Measurements from ENCODE around the gene EFHC1.

Gene EFHC1

GRCh38 chr6:52551483-52552277 lies 131.5 kb downstream of the EFHC1 start:
- no peaks in the 10 kb centered on the region for H3K27me3 ChIP-seq (replicated peaks; ENCODE audit: insufficient read depth, low read length)
- H3K79me2 ChIP-seq (ENCODE audit: low read length), result peaks cover 100% of the 10 kb centered on the region
- no peak for DNase-seq
- peak overlapping the region; percentile 78 for H3K4me2 ChIP-seq (ENCODE audit: low read depth, low read length)
- H3K27ac ChIP-seq (ENCODE audit: low read length), result peak overlapping the region; percentile 94
- H2AFZ ChIP-seq (ENCODE audit: low read length), result no peak overlapping the region
- no peaks in the 10 kb centered on the region for H4K20me1 ChIP-seq (ENCODE audit: insufficient read depth, low read length)
- no peaks in the 10 kb centered on the region for H3K9me3 ChIP-seq (replicated peaks; ENCODE audit: insufficient read depth, low read length)
- no peaks in the 10 kb centered on the region; the same call in 1 of the 2 replicates for H3K36me3 ChIP-seq (replicated peaks; ENCODE audit: insufficient read depth, low read length)
- H3K4me3 ChIP-seq (ENCODE audit: low read length), result peak overlapping the region; percentile 19; the same call in 1 of the 2 replicates
- H3K4me1 ChIP-seq (ENCODE audit: low read length), result peaks cover 92% of the 10 kb centered on the region
- peak overlapping the region; percentile 66 for H3K9ac ChIP-seq (ENCODE audit: low read length)
- peaks cover 79% of the 10 kb centered on the region for H3F3A ChIP-seq (ENCODE audit: insufficient read depth, low read length)
- no peaks in the 10 kb centered on the region for H3K9me2 ChIP-seq (replicated peaks; ENCODE audit: insufficient read depth, low read length)
- TF ChIP-seq EZH2phosphoT487 (IDR thresholded peaks at IDR 0.05; ENCODE audit: low read length) (no peak), EZH2 (optimal IDR thresholded peaks at IDR 0.05; ENCODE audit: low read depth, low read length) (no peak)
- TF ChIP-seq, protein P1, sequence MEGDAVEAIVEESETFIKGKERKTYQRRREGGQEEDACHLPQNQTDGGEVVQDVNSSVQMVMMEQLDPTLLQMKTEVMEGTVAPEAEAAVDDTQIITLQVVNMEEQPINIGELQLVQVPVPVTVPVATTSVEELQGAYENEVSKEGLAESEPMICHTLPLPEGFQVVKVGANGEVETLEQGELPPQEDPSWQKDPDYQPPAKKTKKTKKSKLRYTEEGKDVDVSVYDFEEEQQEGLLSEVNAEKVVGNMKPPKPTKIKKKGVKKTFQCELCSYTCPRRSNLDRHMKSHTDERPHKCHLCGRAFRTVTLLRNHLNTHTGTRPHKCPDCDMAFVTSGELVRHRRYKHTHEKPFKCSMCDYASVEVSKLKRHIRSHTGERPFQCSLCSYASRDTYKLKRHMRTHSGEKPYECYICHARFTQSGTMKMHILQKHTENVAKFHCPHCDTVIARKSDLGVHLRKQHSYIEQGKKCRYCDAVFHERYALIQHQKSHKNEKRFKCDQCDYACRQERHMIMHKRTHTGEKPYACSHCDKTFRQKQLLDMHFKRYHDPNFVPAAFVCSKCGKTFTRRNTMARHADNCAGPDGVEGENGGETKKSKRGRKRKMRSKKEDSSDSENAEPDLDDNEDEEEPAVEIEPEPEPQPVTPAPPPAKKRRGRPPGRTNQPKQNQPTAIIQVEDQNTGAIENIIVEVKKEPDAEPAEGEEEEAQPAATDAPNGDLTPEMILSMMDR (IDR thresholded peaks at IDR 0.05; ENCODE audit: low read length), result no peak

DNA sequence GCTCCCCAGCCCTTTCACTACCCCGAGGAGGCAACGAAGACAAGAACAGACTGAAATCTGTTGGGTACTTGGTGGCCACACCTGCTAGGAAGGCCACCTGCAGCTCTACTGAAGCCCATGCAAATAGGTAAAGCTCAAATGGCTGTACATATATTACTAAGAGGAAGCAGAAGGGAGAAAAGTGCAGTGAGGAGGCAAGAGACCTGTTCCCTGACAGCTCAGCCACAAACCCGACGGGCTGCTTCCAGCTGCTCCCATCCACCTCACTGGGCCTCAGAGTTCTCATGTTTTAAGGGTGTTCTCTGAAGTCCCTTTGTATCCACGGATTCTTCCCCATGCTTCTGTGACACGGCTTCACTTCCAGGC lies 132.1 kb downstream of the EFHC1 start:
- H3K9me3 ChIP-seq (replicated peaks; ENCODE audit: insufficient read depth, low read length), result no peaks in the 10 kb centered on the region
- H3K79me2 ChIP-seq (ENCODE audit: low read length), result peaks cover 100% of the 10 kb centered on the region
- no peaks in the 10 kb centered on the region for H3K27me3 ChIP-seq (replicated peaks; ENCODE audit: insufficient read depth, low read length)
- peak overlapping the region; percentile 19 for H3K4me3 ChIP-seq (ENCODE audit: low read length)
- H3K9ac ChIP-seq (ENCODE audit: low read length), result peak overlapping the region; percentile 66
- H4K20me1 ChIP-seq (ENCODE audit: insufficient read depth, low read length), result no peaks in the 10 kb centered on the region
- peak; percentile 83 for DNase-seq
- H3K9me2 ChIP-seq (replicated peaks; ENCODE audit: insufficient read depth, low read length), result no peaks in the 10 kb centered on the region
- H3K27ac ChIP-seq (ENCODE audit: low read length), result peak overlapping the region; percentile 94
- no peak overlapping the region for H2AFZ ChIP-seq (ENCODE audit: low read length)
- peaks cover 75% of the 10 kb centered on the region for H3F3A ChIP-seq (ENCODE audit: insufficient read depth, low read length)
- TF ChIP-seq EZH2 (optimal IDR thresholded peaks at IDR 0.05; ENCODE audit: low read depth, low read length), result no peak
- TF ChIP-seq, protein P1 (IDR thresholded peaks at IDR 0.05; ENCODE audit: low read length), result no peak
- no peak for TF ChIP-seq EZH2phosphoT487 (IDR thresholded peaks at IDR 0.05; ENCODE audit: low read length)
- peak overlapping the region; percentile 78 for H3K4me2 ChIP-seq (ENCODE audit: low read depth, low read length)
- H3K4me1 ChIP-seq (ENCODE audit: low read length), result peaks cover 92% of the 10 kb centered on the region
- H3K36me3 ChIP-seq (replicated peaks; ENCODE audit: insufficient read depth, low read length), result no peaks in the 10 kb centered on the region; the same call in 1 of the 2 replicates

DNA sequence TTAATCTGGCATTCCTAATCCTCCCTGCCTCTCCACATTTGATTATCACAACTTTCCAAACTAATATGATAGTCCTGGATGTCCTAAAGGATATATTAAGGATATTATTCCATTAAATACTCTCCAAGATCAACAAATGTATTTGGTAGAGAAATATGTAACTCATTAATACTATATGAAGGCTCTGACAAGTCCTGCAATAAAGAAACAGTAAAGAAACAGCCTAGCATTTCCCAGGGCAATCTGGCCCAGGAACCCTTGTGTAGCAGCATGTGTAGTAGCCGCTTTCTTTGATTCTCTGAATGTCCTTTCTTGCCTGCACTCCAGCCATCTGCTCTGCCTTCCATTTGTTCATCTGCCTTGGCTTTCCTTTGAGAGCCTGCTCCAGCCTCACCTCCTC lies 133.0 kb downstream of the EFHC1 start:
- H3K9ac ChIP-seq (ENCODE audit: low read length), result peak overlapping the region; percentile 66
- no peaks in the 10 kb centered on the region; the same call in 1 of the 2 replicates for H3K36me3 ChIP-seq (replicated peaks; ENCODE audit: insufficient read depth, low read length)
- peak overlapping the region; percentile 94 for H3K27ac ChIP-seq (ENCODE audit: low read length)
- DNase-seq, result no peak
- H3K27me3 ChIP-seq (replicated peaks; ENCODE audit: insufficient read depth, low read length), result no peaks in the 10 kb centered on the region
- H3K79me2 ChIP-seq (ENCODE audit: low read length), result peaks cover 100% of the 10 kb centered on the region
- peaks cover 92% of the 10 kb centered on the region for H3K4me1 ChIP-seq (ENCODE audit: low read length)
- H3K9me2 ChIP-seq (replicated peaks; ENCODE audit: insufficient read depth, low read length), result no peaks in the 10 kb centered on the region
- no peak for TF ChIP-seq EZH2phosphoT487 (IDR thresholded peaks at IDR 0.05; ENCODE audit: low read length)
- TF ChIP-seq, protein P1 (IDR thresholded peaks at IDR 0.05; ENCODE audit: low read length), result no peak
- TF ChIP-seq EZH2 (optimal IDR thresholded peaks at IDR 0.05; ENCODE audit: low read depth, low read length), result no peak
- H3K4me3 ChIP-seq (ENCODE audit: low read length), result peak overlapping the region; percentile 19; the same call in 1 of the 2 replicates
- H3F3A ChIP-seq (ENCODE audit: insufficient read depth, low read length), result peaks cover 75% of the 10 kb centered on the region
- H2AFZ ChIP-seq (ENCODE audit: low read length), result no peak overlapping the region
- peak overlapping the region; percentile 78 for H3K4me2 ChIP-seq (ENCODE audit: low read depth, low read length)
- no peaks in the 10 kb centered on the region for H3K9me3 ChIP-seq (replicated peaks; ENCODE audit: insufficient read depth, low read length)
- H4K20me1 ChIP-seq (ENCODE audit: insufficient read depth, low read length), result no peaks in the 10 kb centered on the region
